GM12874 (cell line): ENCODE data around the gene LRRC75A.

Source experiments
- CTCF ChIP-seq: IDR thresholded peaks from 2 replicates; pipeline ENCODE4 v1.5.1; 2011; ENCODE audit warnings: low read depth, mild to moderate bottlenecking, control low read depth, low read length, moderate library complexity; ENCODE audit not compliant: insufficient read depth

Gene LRRC75A

GRCh38 chr17:16492613-16493530 is 879 bp upstream of the LRRC75A start:
- no peak for TF ChIP-seq CTCF

DNA sequence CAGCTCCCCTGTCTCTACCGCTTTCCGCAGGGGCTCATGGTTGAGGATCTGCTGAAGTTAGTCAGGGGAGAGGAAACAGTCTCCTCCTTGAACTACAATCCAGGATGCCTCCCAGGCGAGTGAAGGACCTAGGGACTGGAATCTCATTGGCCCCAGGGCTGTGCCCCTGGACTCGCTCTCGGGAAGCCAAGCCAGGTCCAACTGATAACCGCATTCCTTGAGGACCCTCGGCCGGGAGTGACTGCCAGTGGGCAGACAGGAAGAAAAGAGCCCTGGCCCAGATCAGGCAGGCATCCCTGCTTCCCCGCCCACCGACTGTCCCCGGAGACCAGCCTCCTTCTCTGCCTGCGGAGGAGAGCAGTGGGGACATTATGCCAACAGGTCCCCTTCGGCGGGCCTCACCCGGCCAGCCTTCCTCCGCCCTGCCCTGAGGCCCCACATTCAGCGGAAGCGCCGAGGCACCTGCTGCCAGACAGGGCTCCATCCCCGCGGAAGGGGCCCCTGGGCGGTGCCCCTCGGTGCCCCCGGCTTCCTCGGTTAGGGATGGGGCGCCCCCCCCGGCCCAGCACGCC is 776 bp downstream of the LRRC75A start:
- TF ChIP-seq CTCF = no peak

GRCh38 chr17:16489431-16489830 is 2.6 kb downstream of the LRRC75A start:
- TF ChIP-seq CTCF = no peak

- no peak for TF ChIP-seq CTCF
Observed at GRCh38 chr17:16488968-16489337, 3.0 kb downstream of the LRRC75A start.

GRCh38 chr17:16488186-16488967 is 3.6 kb downstream of the LRRC75A start:
- no peak for TF ChIP-seq CTCF

DNA sequence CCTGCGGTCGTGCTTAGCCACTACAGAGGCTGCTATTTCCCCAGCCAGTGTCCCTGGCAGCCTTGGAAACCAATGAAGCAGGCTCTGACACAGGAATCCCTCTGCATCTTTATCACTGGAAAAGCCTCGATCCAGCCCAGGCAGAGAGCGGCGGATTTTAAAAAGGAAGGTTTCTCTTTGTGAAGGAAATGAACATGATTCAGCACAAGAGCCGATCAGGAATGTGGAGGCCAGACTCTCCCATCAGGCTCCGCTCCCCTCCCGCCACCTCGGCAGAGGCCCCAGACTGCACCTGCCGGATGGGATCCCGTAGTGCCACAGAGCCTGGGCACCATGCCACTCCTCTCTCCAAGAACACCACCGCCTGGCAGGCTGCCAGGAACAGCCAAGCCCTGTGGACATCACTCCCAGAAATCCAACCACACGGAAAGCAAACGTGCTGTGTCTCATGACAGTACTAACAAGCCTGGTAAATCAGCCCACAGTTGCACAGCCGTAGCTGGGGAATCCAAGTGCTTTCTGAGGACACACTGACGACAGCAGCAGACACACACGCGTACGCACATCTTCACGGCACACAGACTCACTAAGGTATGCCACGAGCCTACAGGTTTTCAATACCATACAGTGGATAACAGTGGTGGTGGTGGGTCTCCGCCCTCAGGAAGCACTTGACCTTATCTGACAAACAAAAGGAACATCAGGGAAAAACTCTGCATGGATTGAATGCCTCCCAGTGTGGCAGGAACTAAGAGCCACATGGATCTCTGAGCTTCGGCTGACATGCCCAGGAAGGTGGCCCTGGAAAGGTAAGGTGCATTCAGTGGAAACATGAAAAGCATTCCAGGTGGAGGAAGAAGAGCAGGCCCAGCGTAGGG is 5.4 kb downstream of the LRRC75A start:
- TF ChIP-seq CTCF = no peak
